GDM1 (cell line): ENCODE measurements around the gene COG4.
"Not testable (repeated sequence)": the region's sequence is repeated elsewhere in the genome, so short reads cannot be mapped to it uniquely, and the experiment has no call there.

Experiments
- DNase-seq: peaks from one replicate; lab custom pipeline; 2025; lab: John Stamatoyannopoulos, UW

COG4 gene

GRCh38 chr16:70457446-70458166 is 65.7 kb downstream of the COG4 start:
- no peak for DNase-seq

GRCh38 chr16:70455910-70456309 is 67.4 kb downstream of the COG4 start:
- no peak for DNase-seq

DNA sequence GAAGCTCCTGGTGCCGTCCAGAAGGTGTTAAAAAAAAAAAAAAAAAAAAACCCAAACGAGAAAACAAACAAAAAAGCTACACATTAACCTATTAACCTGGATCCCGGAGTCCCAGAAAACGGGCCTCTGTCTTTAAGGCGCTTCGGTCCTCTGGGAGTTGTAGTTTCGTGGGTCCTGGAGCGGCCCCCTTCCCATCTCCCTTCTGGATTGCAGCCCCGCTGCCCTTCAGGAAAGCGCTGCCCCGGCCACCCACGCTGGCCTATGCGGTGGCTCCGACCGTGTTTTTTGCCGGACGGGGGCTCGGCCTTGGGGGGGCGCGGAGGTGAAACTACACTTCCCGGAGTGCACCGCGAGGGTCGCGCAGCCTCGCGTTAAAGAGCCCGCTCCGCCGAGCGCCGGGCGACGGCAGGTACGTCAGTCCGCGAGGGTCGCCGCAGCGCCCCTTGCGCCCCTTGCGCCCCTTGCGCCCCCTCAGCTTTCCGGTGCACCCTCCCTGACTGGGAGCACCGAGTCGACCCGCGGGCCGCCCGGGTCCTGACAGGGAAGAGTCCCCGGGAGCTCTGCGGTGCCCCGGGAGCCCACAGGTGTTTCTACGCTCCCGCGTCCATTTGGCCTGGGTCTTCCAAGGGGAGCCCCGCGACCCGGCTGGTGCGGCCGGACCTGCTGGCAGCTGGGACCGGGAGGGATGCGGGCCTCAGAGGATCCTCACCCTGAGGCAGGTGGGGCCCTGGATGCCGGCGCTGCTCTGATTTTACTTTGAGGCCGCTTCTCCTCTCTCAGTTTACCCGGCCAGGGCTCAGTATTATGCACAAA is 68.9 kb downstream of the COG4 start, which contains the start of gene FCSK:
Gene FCSK, plus strand, starts transcription at position 374 of the 813 bp plus-strand sequence. CDS start 8,596 bp downstream, outside the sequence.
- peak; percentile 14 for DNase-seq

GRCh38 chr16:70453892-70454221 is 69.5 kb downstream of the COG4 start:
- no peak for DNase-seq

DNA sequence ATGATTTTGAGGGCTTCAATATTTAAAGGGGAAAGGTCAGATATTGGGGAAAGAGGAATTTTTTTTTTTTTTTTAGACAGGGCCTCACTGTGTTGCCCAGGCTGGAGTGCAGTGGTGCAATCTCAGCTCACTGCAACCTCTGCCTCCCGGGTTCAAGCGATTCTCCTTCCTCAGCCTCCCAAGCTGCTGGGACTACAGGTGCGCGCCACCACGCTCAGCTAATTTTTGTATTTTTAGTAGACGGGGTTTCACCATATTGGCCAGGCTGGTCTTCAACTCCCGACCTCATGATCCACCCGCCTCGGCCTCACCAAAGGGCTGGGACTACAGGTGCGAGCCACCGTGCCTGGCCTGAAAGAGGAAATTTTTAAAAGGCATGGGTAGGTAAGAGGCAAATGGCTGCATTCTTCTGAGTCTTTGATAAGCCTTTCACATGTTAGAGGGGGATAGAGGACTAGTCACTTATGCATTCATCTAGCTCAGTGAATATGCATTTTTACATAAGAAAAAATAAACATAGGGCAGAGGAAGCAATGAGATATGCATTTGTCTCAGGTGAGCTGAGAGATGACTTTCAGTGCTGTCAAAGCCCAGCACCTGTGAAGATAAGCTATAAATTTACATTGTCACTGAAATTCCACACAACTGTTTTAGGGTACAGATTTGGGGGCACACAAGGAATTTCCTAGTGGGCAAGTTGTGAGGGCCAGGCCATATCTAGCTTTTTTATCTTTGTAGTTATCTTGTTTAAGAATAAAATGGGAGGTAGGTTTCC is 70.0 kb downstream of the COG4 start:
- no peak for DNase-seq

DNA sequence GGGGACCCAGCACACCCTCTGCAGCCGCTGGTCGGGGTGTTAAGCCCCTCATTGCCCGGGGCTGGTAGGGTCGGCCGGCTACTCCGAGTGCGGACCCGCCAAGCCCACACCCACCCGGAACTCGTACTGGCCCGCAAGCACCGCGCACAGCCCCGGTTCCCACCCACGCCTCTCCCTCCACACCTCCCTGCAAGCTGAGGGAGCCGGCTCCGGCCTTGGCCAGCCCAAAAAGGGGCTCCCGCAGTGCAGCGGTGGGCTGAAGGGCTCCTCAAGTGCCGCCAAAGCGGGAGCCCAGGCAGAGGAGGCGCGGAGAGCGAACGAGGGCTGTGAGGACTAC is 72.4 kb downstream of the COG4 start:
- DNase-seq: not testable (repeated sequence)

- DNase-seq: not testable (repeated sequence)
These were observed 73.0 kb downstream of the COG4 start for GRCh38 chr16:70450142-70451003.

- no peak for DNase-seq
These were observed 75.3 kb downstream of the COG4 start for GRCh38 chr16:70448075-70448474.

DNA sequence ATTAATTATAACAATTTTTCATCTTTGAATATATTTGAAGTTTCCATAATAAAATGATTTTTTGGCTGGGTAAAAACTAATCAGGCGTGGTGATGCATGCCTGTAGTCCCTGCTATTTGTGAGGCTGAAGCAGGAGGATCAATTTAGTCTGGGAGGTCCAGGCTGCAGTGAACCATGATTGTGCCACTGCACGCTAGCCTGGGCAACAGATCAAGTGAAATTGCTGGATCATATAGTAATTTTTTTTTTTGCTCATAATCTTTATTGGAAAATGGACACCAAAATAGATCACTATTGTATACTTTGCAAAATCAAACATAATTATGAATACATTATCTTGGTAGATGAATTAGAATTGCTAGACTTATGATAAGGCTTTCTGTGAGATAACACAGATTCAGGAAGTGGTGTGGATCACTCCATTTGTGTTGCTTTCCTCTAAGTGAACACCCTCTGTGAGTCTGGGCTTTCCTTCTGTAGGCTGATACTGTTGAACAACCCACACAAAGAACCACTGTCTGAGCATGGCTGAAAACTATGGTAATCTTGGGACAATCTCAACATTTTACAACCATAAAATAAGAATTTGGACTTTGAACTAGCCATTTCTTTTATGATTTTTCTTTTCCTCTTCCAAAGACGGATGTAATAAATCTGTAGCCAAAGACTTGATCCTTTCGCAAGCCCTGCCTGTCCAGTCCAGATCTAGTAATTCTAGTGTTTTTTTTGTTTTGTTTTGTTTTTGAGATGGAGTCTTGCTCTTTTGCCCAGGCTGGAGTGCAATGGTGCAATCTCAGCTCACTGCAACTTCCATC is 78.9 kb downstream of the COG4 start:
- no peak for DNase-seq

DNA sequence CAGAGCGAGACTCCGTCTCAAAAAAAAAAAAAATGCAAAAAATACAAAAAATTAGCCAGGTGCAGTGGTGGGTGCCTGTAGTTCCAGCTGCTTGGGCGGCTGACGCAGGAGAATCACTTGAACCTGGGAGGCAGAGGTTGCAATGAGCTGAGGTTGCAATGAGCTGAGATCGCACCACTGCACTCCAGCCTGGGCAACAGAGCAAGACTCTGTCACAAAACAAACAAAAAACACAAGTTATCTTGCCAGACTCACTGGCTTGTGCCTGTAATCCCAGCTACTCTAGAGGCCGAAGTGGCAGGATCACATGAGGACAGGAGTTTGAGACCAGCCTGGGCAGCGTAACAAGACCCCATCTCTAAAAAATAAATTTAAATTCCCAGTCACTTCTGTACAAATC is 81.0 kb downstream of the COG4 start:
- DNase-seq: no peak

- DNase-seq: no peak
These were observed 81.9 kb downstream of the COG4 start for GRCh38 chr16:70441406-70441990.

- no peak for DNase-seq
These were observed 83.2 kb downstream of the COG4 start for GRCh38 chr16:70440009-70440692.

- peak; percentile 84 for DNase-seq
These were observed 84.1 kb downstream of the COG4 start, which contains the start of gene ST3GAL2 for GRCh38 chr16:70438969-70439862. ST3GAL2 (minus strand) TSS chr16:70439100; CDS start chr16:70398530, 40,570 bp downstream.

DNA sequence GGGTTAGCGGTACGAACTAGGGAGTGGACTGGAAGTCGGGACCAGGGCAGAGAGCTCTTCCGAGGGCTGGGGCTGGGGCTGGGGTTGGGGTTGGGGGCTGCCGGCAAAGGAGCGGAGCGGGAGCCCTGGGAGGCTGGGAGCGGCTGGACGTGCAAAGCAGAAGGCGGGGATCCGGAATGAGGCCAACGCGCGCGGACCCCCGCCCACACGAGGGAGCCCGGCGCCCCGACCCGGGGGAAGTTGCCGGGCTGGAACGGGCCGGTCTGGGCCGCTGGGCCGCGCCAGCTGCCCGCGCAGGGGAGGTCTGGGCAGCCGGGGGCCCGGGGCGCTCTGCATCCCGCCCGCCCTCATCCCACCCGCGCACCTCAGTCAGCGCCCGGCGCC is 84.8 kb downstream of the COG4 start:
- DNase-seq: no peak

DNA sequence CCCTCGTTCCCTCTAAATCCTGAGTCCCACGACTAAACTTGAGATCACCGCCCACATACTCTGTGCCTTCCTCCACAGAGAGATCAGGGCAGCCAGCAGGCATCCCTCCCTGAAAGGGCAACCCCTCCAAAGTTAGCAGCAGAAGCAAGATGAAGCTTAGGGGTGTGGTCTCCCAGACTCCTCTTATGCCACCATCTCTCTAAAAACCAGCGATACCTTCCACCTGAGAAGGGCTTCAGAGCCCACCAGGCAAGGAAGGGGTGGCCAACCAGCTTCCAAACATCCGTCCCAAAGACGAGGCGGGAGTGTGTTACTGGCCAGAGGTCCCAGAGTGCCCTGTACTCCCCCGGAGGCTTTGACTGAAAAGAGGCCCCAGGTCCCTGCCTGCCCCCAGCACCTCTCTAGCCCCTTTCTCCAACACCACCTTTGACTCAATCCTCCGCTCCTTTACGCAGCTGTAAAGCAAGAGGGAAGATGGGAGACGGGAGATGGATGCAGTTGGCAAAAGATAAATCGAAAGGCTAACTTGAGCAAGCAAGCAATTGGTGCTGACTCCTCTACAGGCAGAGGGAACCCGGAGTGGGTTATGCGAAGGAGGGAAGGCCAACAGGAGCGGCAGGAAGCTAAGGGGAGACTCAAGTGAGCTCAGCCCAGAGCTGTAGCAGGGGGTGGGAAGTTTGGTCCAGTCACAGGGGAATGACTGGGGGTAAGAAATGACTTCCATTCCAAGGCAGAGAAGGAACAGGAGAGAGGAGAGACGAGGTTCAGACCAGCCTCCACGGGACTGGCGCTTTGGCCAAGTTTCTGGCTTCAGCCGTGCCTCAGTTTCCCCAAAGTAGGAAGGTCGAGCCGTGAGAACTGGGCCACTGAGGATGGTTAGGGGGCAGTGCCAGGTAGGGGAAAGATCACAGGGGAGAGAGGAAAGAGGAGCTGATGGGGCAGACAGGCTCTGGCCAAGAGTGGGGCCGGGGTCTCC is 85.5 kb downstream of the COG4 start:
- no peak for DNase-seq

- no peak for DNase-seq
These were observed 86.3 kb downstream of the COG4 start for GRCh38 chr16:70437017-70437581.
